SW480 (cell line): ENCODE results near the gene SIRT7.

Experiments used
- DNase-seq: peaks from one replicate; pipeline ENCODE4 v3.0.0-alpha.2; 2016; ENCODE audit warnings: low spot score

The SIRT7 gene

DNA sequence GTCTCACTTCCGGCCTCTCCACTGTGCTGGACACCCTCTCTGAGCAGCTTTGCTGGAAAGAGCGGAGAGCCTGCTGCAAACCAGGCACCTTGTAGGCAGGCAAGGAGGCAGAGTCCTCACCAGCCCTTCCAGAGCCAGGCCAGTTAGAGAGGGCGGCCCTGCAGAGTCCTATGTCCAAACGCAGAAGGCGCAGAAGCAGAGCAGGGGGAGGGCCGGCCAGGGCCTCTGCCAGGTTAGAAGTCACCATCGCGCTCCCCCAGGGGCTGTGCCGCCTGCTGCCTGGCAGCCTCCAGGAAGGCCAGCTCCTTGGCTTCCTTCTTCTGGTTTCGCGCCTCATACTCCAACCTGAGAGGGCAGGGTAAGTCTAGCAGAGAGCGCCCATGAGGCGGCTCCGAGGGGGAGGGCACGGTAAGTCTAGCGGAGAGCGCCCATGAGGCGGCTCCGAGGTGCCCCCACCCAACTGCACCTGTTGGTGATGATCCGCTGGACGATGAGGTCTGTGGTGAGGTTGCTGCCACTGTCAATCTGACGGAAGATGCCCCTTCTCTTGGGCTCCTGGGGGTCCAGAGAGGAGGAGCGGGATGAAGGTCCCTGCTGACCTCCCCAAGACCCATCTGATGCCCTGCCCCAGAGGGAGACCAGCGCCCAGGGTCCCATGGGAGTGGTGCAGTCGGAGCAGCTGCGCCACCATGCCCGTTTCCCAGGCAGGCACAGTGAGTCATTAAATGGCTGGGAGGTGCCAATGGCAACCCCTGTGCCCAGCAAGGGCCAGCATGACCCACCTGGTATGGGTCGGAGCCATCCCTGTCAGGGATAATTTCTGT is 13.2 kb downstream of the SIRT7 start:
- DNase-seq: no peak

DNA sequence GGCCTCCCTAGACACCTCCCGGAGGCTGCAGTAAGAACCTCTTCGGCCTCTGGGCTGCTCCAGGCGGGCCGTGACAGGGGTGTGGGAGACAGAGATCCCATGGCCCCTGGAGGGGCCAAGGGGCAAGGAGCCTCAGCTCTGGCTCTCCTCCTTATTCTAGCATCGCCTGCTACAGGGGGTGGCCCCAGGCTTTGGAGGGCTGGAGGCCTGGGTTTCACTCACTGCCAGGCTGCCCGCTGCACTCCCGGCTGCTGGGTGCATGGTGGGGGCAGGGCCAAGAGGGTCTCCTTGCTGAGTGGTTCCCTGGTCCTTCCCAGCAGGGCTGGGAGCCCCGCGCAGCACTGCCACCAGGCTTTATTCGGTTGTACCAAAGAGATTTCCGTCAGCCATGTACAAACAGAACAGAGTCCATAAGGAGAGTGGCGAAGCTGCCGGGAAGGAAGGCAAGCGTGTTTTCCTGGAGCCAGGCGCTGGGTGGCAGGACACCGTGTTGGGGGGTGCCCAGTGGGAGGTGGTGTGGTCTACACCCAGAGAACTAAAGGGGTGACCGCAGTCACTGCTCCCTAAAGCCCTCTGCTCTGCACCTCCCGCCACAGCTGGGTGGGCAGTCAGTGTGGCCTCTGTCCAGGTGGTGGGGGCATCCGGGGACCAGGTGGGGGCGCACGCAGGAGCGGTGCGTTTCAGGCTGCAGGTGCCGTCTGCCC is 13.9 kb downstream of the SIRT7 start:
- no peak for DNase-seq

DNA sequence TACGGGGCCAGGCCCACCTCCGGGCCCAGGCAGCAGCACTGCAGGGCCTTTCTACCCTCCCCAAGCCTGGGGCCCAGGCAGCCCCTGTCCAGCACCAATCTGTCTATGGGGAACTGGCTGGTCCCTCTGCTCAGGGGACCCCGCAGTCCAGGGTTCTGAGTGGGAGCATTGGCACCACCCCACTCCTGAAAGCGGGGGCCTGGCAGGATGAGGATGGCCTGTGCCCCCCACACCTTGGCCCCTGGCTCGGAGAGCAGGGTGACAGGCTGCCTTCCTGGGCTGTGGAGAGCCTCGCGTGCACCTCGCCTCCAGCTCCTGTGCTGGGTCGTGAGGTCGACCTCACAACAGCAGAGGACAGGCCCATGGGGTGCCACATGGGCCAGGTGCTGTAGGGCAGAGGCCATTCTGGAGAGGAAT is 14.6 kb downstream of the SIRT7 start:
- DNase-seq: no peak

DNA sequence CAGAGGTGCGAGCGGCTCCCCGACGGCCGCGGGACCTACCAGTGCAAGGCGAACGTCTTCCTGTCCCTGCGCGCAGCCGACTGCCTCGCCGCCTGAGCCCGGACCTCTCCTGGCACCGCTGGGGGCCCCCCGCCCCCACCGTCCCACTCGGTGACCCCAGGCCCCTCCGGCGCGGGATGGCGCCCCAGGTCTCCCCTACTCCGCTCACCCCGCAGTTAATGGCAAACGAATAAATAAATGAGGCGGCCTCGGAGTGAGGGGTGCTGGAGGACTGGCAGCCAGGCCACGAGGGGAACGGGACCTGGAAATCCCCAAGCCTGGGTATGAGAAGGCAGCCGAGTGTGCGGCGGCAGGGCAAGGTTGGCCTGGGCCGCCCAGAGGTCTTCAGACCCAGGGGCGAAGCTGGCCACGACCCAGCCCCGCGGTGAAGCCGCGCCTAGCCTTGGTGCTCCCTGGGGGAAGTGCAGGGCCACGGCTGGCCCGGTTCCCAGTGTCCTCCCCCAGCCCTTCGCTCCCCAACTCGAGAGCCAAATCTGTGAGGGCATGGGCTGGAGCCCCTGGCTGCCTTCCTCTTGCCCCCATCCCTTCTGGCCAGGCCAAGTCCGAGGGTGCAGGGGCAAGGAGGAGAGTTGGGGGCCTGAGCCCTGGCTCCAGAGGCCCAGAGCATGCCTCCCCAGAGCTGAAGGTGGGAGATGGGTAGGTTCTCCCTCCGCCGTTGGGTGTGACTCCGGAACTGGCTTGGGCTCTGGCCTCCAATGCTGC is 15.1 kb downstream of the SIRT7 start:
- no peak for DNase-seq

DNA sequence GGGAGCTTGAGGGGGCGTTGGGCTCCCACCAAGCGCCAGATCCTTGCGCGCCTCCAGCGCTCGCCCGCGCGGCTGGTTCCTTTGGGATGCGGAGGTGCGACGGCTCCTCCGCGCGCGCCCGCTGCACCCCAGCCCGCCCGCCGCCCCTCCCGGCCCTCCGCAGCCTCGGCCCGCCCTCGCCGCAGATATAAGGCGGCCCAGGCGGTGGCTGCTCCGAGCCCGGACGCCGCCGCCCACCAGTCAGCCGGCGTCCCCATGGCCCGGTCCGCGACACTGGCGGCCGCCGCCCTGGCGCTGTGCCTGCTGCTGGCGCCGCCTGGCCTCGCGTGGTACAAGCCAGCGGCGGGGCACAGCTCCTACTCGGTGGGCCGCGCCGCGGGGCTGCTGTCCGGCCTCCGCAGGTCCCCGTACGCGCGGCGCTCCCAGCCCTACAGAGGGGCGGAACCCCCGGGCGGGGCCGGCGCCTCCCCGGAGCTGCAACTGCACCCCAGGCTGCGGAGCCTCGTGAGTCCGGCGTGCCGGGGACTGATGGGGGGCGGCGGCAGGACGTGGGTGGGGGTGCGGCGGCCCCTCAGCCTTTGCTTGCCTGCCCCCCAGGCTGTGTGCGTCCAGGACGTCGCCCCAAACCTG is 15.8 kb downstream of the SIRT7 start, which contains the start of gene NPB:
TSS of gene NPB (plus strand) at position 216 of the 630 bp plus-strand sequence. CDS start at position 256, 40 bp downstream.
- DNase-seq: no peak

DNA sequence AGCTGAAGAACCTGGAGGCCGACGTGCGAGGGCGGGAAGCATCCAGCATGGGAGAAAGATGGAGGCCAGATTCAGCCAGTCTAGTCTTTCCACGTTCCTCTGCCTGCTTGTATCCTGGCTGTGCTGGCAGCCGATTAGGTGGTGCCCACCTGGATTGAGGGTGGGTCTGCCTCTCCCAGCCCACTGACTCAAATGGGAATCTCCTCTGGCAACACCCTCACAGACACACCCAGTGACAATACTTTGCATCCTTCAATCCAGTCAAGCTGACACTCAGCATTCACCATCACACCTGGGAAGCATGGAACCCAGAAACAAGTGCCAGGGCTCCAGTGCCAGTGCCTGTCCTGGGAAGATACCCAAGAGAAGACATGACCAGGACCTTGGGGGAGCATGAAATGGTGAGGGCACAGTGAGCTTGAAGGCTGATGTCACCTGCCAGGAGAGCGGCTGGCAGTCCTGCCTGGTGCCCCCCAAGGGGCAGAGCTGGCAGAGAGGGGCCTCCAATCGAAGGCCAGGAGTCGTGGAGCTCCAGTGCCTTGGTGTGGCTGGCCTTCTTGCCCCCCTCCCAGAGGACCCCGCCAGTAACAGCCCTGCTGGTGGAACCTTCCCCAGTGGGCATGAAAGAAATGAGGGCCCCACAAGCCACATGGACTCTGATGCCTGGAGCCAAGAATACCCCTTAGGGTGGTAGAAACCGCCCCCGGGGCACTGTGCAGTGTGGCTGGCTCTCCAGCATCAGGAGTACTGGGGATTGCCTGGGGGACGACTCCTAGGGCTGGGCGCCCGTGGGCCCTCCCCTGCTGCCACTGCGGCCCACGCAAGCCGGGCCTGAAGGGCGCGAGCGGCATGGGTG is 16.6 kb downstream of the SIRT7 start:
- DNase-seq: no peak

DNA sequence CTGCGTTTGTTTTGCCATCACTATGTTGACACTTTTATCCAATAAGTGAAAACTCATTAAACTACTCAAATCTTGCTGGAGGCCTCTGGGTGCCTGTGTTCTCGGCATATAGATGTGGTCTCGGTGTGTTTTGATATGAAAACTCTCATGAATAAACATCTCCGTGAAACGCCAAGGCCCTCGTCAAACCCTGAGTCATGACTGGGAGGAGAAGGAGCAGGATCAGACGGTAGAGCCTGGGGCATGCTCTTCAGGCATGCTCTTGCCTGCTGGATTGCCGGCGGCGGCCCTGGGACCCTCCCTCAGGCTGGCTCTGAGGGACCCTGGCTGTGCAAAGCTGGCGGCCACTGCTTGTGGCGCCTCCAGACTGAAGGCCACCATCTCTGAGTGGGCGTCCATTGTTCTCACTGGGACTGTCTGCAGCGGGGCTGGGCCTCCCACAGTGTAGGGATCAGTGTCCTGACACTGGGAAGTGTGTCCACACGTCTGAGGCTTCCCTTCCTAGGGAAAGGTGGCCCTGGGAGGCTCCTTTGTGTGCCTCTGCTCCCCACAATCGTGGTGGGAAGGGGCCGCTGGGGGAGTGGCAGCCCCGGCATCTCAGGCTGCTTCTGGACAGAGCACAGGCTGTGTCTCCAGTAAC is 17.7 kb downstream of the SIRT7 start:
- no peak for DNase-seq

DNA sequence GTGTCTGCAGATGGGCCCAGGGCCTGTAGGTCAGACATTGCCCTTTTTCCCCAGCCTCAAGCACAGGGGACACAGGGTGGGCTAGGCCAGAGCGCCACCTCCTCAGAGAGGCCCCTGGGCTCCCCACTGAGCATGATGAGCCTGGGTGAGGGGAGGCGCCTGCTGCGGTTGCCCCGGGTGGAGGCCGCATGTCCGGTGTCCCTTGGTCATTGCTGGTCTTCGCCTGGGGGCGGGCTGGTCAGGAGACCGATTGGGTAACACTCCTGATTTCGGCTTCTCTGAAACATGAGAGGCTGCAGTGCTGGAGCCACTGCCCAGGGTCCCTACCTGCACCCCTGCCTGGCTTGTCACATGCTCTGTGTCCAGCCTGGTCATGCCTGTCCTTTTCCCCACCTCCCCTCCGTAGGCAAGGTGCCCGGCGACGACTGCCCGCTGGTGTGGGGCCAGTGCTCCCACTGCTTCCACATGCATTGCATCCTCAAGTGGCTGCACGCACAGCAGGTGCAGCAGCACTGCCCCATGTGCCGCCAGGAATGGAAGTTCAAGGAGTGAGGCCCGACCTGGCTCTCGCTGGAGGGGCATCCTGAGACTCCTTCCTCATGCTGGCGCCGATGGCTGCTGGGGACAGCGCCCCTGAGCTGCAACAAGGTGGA is 18.3 kb downstream of the SIRT7 start:
- no peak for DNase-seq

DNA sequence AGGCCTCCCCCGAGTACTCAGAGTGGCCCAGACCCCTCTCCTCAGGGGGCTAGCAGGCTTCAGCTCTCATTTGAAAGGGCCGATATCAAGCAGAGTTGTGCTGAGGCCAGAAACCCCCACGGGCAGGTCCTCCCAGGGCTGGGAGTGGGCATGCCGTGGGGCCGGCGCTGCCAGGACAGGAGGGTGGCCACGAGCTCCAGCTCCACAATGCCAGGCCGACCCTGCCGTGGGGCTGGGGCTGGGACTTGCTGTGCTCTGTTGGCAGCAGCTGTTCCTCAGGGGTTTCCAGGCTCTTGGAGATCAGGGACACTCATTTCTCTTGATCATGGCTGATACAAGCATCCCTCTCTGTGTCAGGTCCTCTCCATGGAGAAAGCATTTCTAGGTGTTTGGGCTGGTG is 19.1 kb downstream of the SIRT7 start:
- no peak for DNase-seq

DNA sequence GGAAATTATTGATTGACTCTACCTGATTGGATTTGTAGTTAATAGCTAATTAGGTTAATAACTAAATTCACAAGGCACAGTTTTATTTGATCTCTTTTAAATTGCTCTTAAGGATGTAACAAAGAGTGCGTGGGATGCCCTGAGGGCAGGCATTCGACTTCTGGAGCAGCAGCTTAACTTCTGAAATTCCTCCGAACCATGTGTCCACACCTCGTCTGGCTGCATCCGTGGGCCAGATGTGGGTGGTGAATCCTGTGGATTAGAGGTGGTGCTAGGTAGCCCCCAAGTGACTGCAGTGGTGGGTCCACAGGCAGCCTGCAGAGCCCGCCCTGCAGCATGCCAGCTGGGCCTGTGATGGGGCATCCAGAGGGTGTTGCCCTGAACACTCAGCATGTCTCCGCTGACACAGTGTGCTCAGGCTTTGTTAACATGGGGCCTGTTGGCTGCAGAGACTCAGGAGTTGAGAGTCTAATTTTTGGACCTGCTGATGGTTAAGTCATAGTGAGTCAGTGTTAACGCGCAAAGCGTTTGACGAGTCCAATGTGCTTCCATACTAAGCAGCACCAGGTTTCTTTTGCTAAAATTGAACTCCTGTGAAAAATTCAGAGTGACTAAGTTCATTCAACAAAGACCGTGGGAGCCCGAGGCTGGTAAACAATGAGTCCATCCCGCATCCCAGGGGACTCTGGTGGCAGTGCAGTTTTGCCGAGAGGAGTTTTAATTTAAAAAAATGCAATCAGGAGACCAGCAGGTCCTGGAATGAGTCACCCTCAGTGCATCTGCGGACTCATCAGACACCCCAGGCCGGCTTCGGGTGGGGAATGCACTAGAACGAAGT is 19.7 kb downstream of the SIRT7 start:
- DNase-seq: no peak

DNA sequence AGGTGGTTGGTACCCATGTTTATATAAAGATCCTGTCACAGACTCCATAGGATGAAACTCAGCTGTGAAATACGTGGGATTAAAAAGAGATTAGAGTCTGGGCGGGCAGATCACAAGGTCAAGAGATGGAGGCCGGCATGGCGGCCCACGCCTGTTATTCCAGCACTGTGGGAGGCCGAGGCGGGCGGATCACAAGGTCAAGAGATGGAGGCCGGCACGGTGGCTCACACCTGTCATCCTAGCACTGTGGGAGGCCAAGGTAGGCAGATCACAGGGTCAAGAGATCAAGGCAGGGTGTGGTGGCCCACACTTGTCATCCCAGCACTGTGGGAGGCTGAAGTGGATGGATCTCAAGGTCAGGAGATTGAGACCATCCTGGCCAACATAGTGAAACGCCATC is 22.6 kb downstream of the SIRT7 start:
- no peak for DNase-seq

DNA sequence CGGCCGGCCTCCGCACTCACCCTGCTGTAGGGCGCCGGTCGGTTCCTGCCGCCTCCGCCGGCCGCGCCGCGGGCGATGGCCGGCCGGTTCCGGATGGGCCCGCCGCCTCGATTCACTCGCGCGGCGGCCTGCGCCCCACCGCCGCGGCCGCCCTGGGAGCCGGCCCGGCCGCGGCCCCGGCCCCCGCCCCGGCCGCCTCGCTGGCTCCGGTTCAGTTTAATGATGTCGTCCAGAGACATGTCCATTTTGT is 26.7 kb downstream of the SIRT7 start:
- DNase-seq: no peak

DNA sequence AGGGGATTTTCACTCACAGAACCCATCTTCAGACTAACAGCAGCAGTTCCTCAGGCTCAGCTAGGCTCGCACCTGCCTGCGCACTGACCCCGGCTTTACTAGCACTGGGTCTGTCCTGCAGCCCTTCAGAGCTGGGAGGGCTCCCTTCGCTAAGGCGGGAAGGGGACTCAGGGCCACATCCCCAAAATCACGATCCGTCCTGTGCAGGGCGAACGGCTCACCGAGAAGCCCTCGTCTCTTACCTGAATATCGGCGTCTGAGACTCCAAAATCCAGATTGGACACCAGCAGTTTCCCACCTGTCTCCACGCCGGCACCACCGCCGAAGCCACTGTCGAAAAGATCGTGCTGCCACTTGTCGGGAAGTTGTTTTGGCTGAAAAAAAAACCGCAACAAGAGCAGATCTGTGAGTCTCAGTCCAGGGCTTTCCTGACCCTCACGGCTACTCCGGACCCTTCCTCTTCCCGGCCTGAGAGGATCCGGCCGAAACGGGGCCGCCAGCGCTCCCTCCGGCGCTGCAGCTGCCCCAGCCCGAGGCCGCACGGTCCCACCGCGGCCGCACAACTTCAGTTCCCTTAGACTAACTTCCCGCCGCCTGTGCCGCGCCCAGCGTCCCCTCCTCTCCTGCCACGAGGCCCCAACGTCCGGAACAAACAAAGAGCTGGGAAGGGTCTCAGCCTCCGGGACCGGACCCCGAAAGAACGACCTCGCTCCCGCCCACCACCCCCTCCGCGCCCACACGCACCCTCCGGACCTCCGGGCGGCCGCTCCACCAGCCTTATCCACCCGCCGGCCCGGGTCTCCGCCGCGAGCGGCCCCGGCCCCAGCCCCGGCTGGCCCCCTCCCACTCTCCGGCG is 27.3 kb downstream of the SIRT7 start:
- DNase-seq: no peak

DNA sequence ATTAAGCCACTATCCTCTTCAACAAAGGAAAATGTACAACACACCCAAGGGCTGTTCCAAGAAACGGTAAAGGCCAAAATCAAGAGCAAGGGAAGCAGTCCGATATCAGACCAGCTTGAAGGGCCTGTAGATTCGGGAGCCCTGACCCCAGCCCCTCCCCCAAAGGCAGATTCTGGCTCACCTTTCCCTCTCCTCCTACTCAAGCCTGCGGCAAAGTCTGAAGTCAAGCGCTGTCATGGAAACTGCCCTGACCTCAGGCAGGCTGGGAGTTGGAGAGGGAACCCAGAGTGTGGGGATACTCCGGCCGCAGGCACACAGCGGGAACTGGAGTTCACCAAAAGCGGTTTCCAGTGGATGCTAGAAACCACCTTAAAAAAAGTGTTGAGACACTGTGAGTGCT is 28.4 kb downstream of the SIRT7 start:
- DNase-seq: no peak

DNA sequence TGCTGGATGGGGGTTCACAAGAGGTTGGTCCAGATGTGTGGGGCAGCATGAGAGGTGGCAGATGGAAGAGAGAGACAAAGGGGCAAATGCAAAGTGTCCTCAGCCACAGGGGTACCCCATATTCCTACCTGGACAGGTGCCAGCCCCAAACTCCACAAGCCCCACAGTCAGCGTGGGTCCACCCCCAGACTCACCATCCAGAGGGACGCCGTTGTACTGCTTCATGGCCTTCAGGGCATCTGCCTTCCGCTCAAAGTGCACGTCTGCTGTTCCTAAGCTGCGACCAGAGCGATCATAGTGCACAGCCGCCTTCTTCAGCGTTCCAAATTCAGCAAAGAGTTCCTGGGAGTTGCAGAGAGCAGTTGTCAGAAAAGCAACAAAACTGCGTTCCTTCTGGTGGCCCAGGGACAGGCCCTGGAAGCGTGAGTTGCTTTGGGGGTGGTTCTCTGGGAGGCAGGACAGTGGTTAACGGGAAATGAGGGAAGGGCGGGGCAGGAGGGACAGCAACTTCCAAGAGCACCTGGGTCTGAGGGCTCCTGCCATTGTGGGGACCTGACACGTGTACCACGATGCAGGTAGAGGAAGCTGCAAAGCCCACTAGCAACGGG is 28.9 kb downstream of the SIRT7 start:
- DNase-seq: no peak

DNA sequence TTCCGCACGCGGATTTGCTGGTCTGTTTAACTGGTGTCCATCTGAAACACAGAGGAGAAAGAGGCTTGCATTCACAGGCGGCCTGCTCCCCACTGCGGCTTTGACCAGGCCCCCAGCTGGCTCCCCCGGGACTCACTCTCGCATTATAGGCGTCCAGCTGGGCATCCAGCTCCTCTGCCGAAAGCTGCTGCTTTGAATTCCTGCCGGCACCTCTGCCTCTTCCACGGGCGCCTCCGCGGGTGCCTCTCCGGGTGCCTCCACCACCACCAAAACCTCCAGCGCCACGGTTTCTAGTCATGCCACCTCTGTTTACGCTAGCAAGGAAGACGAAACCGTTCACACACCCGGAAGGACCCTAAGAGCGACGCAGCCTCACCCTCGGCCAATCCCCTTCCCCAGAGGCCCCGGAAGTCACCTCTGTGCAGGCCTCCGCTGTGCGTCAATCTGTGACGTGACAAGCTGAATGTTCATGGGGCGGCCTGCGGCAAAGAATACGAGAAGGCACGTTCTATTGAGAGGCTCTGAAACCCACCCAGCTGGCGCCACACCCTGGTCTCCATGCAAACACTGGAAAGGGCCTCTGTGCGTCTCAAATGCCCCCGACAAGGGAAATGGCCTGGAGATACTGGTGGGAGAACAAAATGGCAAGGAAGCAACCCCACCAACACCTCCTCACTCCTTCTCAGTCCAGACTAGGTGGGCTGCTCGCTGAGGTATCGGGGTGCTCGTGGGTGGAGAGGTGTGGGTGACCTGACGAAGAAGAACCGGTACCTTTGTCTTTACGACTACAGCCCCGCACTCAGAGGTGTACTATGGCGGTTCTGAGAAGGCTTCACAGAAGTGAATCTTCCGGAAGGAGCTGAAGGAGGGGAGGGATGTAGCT is 29.6 kb downstream of the SIRT7 start:
- DNase-seq: no peak

DNA sequence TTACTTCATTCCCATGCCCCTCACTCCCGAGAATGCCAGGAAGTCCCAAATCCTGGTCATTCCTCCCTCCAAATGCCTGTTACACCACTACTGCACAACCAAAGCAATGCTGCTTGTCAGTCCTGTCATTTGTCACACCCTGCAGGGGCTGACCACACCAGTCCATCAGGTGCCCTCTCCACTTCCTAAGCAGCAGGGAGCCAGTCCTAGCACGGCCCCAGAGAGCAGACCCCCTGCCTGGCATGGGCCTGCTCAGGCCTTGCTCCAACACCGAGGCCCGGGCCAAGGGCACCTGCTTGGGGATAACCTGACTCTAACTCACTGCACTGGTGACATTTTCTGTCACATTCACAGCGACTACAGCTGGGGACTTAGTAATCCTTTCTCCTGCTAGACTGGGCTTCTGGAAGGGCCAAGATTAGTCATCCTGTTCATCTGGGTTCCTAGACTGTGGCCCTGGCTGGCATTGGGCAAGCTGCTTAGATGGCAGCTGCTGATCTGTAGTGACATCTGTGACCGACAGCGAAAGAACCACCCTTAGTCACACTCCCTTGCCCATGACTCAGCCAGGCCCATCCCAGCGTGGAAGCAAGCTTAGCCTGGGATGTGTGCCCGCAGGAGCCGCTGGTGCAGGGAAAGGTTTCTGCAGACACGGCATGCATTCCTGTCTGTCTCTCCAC is 32.0 kb downstream of the SIRT7 start:
- DNase-seq: no peak
